Mesendoderm (in vitro differentiated cells): ENCODE data around the gene CSNK1E.

Experiments
- DNase-seq: peaks from one replicate; pipeline ENCODE4 v3.0.0; 2013
- H2AK5ac ChIP-seq: 2 replicates; pipeline ENCODE4 v1.6.1; 2013; ENCODE audit warnings: low read length, inconsistent platforms
- H2BK120ac ChIP-seq: 2 replicates; pipeline ENCODE4 v1.6.1; 2013; ENCODE audit warnings: low read depth, mild to moderate bottlenecking, low read length, moderate library complexity, mixed read lengths
- H2BK15ac ChIP-seq: replicated peaks from 2 replicates; pipeline ENCODE4 v1.6.1; 2013; ENCODE audit warnings: low read depth, mild to moderate bottlenecking, moderate library complexity
- H2BK5ac ChIP-seq: 2 replicates; pipeline ENCODE4 v1.6.1; 2013; ENCODE audit warnings: low read length, inconsistent platforms
- H3K18ac ChIP-seq: 2 replicates; pipeline ENCODE4 v1.6.1; 2013; ENCODE audit warnings: mild to moderate bottlenecking, low read length, mixed read lengths
- H3K23ac ChIP-seq: one replicate; pipeline ENCODE4 v1.6.1; 2013; ENCODE audit warnings: low read length
- H3K27ac ChIP-seq: 2 replicates; pipeline ENCODE4 v1.5.1; 2013; ENCODE audit warnings: low read depth, mild to moderate bottlenecking, inconsistent platforms, low read length, moderate library complexity
- H3K27me3 ChIP-seq: 2 replicates; pipeline ENCODE4 v1.6.1; 2013; ENCODE audit warnings: low read length, control low read depth, mild to moderate bottlenecking, inconsistent platforms; ENCODE audit not compliant: insufficient read depth, poor library complexity
- H3K36me3 ChIP-seq: 2 replicates; pipeline ENCODE4 v1.6.1; 2013; ENCODE audit warnings: low read length, inconsistent platforms; ENCODE audit not compliant: control insufficient read depth, insufficient read depth
- H3K4ac ChIP-seq: one replicate; pipeline ENCODE4 v1.6.1; 2013; ENCODE audit warnings: low read depth, mild to moderate bottlenecking, low read length, moderate library complexity
- H3K4me1 ChIP-seq: 2 replicates; pipeline ENCODE4 v1.6.1; 2013; ENCODE audit warnings: low read depth, low read length, inconsistent platforms; ENCODE audit not compliant: control insufficient read depth
- H3K4me2 ChIP-seq: 2 replicates; pipeline ENCODE4 v1.6.1; 2013; ENCODE audit warnings: low read length
- H3K4me3 ChIP-seq: 2 replicates; pipeline ENCODE4 v1.5.1; 2013; ENCODE audit warnings: mild to moderate bottlenecking, low read length
- H3K56ac ChIP-seq: one replicate; pipeline ENCODE4 v1.6.1; 2013; ENCODE audit warnings: low read length
- H3K79me1 ChIP-seq: 2 replicates; pipeline ENCODE4 v1.6.1; 2013; ENCODE audit warnings: low read length, inconsistent platforms
- H3K79me2 ChIP-seq: 2 replicates; pipeline ENCODE4 v1.6.1; 2013; ENCODE audit warnings: mild to moderate bottlenecking, low read length; ENCODE audit not compliant: control insufficient read depth, insufficient read depth
- H3K9ac ChIP-seq: 2 replicates; pipeline ENCODE4 v1.6.1; 2013; ENCODE audit warnings: low read length, inconsistent platforms
- H4K5ac ChIP-seq: one replicate; pipeline ENCODE4 v1.6.1; 2013; ENCODE audit warnings: low read length
- H4K8ac ChIP-seq: one replicate; pipeline ENCODE4 v1.6.1; 2013; ENCODE audit warnings: low read depth, mild to moderate bottlenecking, control low read depth, low read length, moderate library complexity
- WGBS: extraction: QIAGEN DNeasy Blood & Tissue Kit; methylation state at CpG from one replicate; pipeline ENCODE4 v1.1.7; 2013; ENCODE audit warnings: low lambda C conversion rate, missing lambda C conversion rate; ENCODE audit not compliant: insufficient coverage; ENCODE audit errors: extremely low coverage; 5-methylcytosine and 5-hydroxymethylcytosine counted together

CSNK1E gene

DNA sequence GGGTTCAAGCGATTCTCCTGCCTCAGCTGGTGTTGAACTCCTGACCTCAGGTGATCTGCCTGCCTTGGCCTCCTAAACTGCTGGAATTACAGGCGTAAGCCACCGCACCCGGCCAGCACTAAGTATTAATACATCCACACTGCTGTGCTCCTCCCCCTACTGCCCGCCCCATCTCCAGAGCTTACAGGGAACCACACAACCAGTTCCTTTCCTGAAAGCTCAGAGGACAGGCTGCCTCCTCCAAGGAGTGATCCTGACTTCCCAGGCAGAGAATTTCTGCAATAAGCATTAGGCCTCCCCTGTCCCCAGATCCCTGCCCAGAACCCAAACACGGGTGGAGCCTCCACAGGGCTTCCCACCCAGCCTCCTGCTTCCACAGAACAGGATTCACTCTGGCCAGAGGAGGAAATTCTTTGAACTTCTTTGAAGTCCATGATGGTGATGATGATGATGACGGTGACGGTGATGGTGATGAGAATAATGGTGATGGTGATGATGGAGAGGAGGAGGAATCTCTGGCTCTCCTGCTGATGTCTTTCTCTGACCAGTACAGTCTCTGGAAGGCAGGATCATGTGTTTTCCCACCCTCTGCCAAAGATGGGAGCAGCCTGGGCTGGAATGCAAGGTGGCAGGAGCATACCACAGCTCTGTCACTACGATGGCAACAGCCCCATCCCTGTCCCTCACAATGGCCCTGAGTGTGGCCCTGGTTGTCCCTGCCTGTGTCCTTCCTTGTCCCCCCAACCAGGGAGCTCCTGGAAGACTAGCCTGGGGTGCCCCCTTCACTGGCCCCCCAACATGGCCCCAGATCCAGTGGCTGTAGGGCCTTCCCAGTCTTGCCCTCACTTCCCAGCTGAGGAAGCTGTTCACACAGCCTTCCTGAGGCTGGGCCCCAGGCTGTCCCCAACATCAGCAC is 33.5 kb upstream of the CSNK1E start:
- Histone ChIP-seq H3K27me3 (no peaks in the 10 kb centered on the region), H3K4me3 (no peak overlapping the region), H3K9ac (no peak overlapping the region), H3K4me2 (no peak overlapping the region), H3K56ac (no peak overlapping the region), H2BK5ac (no peak overlapping the region), H3K79me2 (no peaks in the 10 kb centered on the region), H3K23ac (no peak overlapping the region), H4K5ac (no peak overlapping the region), H3K4me1 (peaks cover 5% of the 10 kb centered on the region), H3K18ac (no peak overlapping the region), H3K79me1 (no peaks in the 10 kb centered on the region), H2BK15ac (no peak overlapping the region), H4K8ac (no peak overlapping the region), H2AK5ac (no peak overlapping the region), H2BK120ac (no peak overlapping the region), H3K4ac (no peak overlapping the region), H3K36me3 (peaks cover 2% of the 10 kb centered on the region), H3K27ac (no peak overlapping the region)
- no CpG with 5 or more reads among the region's 9 CpGs for WGBS
- no peak for DNase-seq

DNA sequence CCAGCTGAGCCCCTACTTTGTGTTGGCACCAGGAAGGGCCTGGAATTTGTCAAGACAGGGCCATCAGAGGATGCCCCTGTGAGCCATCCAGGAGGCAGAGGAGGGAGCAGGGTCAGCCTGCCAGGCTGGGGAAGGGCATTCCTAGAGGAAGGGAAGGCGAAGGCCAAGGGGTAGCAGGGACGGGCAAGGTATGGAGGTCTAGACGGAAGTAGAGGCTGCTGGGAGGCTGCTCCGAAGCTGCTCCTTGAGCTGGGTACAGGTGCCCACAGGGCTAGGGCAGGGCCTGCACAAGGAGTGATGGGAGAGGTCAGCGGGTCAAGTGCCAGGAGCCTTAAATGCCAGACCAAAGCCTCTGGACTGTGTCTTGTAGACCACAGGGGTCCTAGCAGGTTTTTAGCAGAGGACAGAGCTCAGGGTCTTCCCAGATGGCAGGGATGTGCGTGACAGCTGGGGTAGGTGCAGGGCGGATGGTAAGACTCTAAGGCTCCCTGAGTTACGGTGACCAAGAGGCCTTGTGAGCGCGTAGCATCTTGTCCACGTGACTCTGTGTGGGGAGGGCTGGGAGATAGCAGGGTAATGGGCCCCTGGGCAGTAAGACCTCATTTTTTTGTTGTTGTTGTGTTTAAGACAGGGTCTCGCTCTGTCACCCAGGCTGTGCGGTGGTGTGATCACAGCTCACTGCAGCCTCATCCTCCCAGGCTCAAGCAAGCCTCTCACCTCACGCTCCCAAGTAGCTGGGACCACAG is 31.7 kb upstream of the CSNK1E start:
- H3K23ac ChIP-seq: no peak overlapping the region
- WGBS: no CpG with 5 or more reads among the region's 14 CpGs
- H3K4ac ChIP-seq: no peak overlapping the region
- no peak overlapping the region for H4K5ac ChIP-seq
- no peaks in the 10 kb centered on the region for H3K79me2 ChIP-seq
- no peaks in the 10 kb centered on the region for H3K27me3 ChIP-seq
- no peaks in the 10 kb centered on the region for H3K79me1 ChIP-seq
- H3K56ac ChIP-seq: no peak overlapping the region
- H3K4me2 ChIP-seq: no peak overlapping the region
- H4K8ac ChIP-seq: no peak overlapping the region
- H3K27ac ChIP-seq: no peak overlapping the region
- no peak overlapping the region for H2BK15ac ChIP-seq
- DNase-seq: no peak
- H3K36me3 ChIP-seq: no peaks in the 10 kb centered on the region
- no peak overlapping the region for H2BK5ac ChIP-seq
- no peak overlapping the region for H2BK120ac ChIP-seq
- no peak overlapping the region for H3K9ac ChIP-seq
- no peak overlapping the region for H2AK5ac ChIP-seq
- peaks cover 5% of the 10 kb centered on the region for H3K4me1 ChIP-seq
- H3K4me3 ChIP-seq: no peak overlapping the region
- H3K18ac ChIP-seq: no peak overlapping the region

DNA sequence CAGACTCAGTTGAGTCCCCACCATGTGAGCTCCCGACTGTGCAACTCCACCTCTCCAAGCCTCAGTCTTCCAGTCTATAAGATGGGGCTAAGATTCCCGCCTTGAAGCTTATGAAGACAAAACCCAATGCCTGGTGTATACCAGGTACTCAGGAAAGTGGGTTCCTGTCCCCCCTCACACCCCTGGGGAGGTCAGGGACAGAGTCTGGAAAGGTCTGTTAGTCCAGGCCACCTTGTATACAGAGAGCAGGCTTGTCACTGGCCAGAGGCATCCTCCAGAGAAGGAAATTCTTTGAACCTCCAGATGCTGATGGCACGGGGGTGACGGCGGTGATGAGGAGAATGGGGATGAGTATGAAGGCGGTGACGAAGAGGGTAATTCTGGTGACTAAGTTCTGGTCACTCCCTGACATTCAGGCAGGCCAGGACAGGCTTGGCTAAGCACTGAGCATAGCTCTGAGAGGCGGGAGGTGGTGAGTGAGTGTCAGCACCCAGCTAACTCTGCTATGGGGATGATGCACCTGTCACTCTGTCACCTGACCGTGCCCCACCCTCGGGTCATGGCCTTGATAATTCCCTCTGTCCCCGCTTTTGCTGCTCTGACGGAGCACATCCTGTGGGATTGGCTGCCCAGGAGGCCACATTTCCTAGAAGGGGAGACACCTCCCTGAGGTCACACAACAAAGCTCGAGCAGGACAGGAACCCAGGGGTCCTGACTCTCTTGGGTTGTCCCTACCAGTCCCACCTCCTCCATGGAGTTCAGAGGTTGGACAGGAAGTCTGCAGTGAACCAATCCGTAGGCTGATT is 30.9 kb upstream of the CSNK1E start:
- H3K4me2 ChIP-seq: no peak overlapping the region
- no peak overlapping the region for H3K18ac ChIP-seq
- no peak overlapping the region for H4K8ac ChIP-seq
- H3K56ac ChIP-seq: no peak overlapping the region
- no peak overlapping the region for H3K4ac ChIP-seq
- no peak for DNase-seq
- no peak overlapping the region for H3K9ac ChIP-seq
- H2BK5ac ChIP-seq: no peak overlapping the region
- no peaks in the 10 kb centered on the region for H3K79me2 ChIP-seq
- H3K36me3 ChIP-seq: no peaks in the 10 kb centered on the region
- no peak overlapping the region for H3K23ac ChIP-seq
- H4K5ac ChIP-seq: no peak overlapping the region
- H3K4me1 ChIP-seq: no peaks in the 10 kb centered on the region
- H2BK15ac ChIP-seq: no peak overlapping the region
- no peak overlapping the region for H3K4me3 ChIP-seq
- WGBS: no CpG with 5 or more reads among the region's 14 CpGs
- no peak overlapping the region for H3K27ac ChIP-seq
- H2AK5ac ChIP-seq: no peak overlapping the region
- H3K27me3 ChIP-seq: no peaks in the 10 kb centered on the region
- no peak overlapping the region for H2BK120ac ChIP-seq
- H3K79me1 ChIP-seq: no peaks in the 10 kb centered on the region

DNA sequence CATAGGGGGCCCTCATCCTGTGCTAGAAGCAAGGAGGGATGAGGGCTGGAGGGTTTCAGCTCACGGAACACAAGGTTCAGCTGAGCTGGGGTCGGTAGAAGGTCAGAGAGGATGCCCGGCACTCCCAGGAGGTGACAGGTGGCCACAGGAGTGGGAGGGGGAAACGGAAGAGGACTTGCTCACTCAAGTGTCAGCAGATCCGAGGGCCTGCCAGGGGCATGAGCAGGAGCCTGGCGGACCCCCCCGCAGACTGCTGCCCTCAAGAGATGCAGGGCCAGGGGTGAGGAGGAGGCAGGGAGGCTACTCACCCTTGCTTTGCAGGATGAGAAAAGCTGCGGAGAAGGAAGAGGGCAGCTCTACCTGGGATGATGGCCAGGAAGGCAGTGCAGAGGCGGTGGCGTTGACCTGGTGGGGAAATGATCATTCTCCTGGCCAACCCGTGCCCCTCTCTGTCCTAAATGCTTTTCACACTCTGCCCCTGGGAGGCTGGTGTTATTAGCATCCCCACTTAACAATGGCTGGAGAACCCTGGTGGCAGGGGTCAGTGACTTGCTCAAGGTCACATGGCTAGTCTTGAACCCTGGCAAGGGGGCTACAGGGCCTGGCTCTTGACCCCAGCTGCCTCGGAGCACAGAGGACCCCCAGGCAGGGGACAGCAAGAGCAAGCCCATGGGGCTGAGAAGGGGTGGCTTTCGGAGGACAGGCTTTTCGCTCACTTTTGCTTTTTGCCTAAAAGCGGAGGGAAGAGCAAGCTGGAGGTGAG is 30.1 kb upstream of the CSNK1E start:
- Histone ChIP-seq H3K9ac (no peak overlapping the region), H3K36me3 (no peaks in the 10 kb centered on the region), H4K8ac (no peak overlapping the region), H3K18ac (no peak overlapping the region), H3K4ac (no peak overlapping the region), H3K27ac (no peak overlapping the region), H3K23ac (no peak overlapping the region), H2AK5ac (no peak overlapping the region), H3K4me3 (no peak overlapping the region), H3K27me3 (no peaks in the 10 kb centered on the region), H3K4me2 (no peak overlapping the region), H3K56ac (no peak overlapping the region), H2BK120ac (no peak overlapping the region), H3K4me1 (no peaks in the 10 kb centered on the region), H2BK5ac (no peak overlapping the region), H3K79me1 (no peaks in the 10 kb centered on the region), H4K5ac (no peak overlapping the region), H2BK15ac (no peak overlapping the region), H3K79me2 (no peaks in the 10 kb centered on the region)
- WGBS: no CpG with 5 or more reads among the region's 15 CpGs
- no peak for DNase-seq

DNA sequence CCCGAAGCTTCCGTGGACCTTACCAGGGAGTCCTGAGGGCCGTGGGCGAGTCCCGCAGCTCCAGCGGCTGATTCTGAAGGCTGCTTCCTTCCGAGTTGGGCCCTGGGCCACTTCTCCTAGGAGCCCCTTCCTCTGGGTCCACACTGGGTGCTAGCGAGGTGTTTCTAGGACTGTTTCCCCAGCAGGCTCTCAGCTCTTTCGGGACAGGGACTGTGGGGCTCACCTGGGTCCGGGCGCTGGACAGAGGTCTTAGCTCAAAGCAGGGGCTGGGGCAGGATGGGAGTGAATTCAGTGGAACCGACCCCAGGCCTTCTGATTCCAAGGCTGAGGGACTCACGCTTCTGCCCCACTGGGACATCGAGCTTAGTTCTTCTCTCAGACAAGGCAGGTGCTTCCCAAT is 29.3 kb upstream of the CSNK1E start:
- Histone ChIP-seq H3K79me2 (no peaks in the 10 kb centered on the region), H2BK15ac (no peak overlapping the region), H3K36me3 (no peaks in the 10 kb centered on the region), H3K56ac (no peak overlapping the region), H3K4ac (no peak overlapping the region), H3K23ac (no peak overlapping the region), H2AK5ac (no peak overlapping the region), H3K4me3 (no peak overlapping the region), H3K4me2 (no peak overlapping the region), H3K18ac (no peak overlapping the region), H4K8ac (no peak overlapping the region), H4K5ac (no peak overlapping the region), H2BK120ac (no peak overlapping the region), H3K27me3 (no peaks in the 10 kb centered on the region), H3K27ac (no peak overlapping the region), H3K9ac (no peak overlapping the region), H3K4me1 (no peaks in the 10 kb centered on the region), H2BK5ac (no peak overlapping the region), H3K79me1 (no peaks in the 10 kb centered on the region)
- DNase-seq: no peak
- no CpG with 5 or more reads among the region's 14 CpGs for WGBS
